Cardiac muscle cell (in vitro differentiated cells and primary cell): ENCODE results near the gene MT1H. TPM values are rescaled to one million over a fixed set of nuclear protein-coding genes. Genes with fewer than 3 reads are reported as not detected.
"Not testable (repeated sequence)": the region's sequence is repeated elsewhere in the genome, so short reads cannot be mapped to it uniquely, and the experiment has no call there.

Source experiments
- DNase-seq, 2 donors: peaks; one replicate each; pipeline versions ENCODE4 v3.0.0 to v3.0.0-alpha.2; 2010 to 2017; ENCODE audit warnings: low read depth in 1 of 2, low spot score in 1 of 2
- H3K27ac ChIP-seq: fragments of 200-600 bp; sonication (generic); 2 replicates; pipeline ENCODE4 v1.5.1; 2016
- H3K27me3 ChIP-seq: fragments of 200-600 bp; sonication (generic); 2 replicates; pipeline ENCODE4 v1.6.0; 2016; ENCODE audit warnings: control low read depth
- H3K36me3 ChIP-seq: fragments of 200-600 bp; sonication (generic); 2 replicates; pipeline ENCODE4 v1.5.1; 2016; ENCODE audit warnings: control low read depth
- H3K4me1 ChIP-seq: fragments of 200-600 bp; sonication (generic); 2 replicates; pipeline ENCODE4 v1.8.1; 2017; ENCODE audit warnings: low read depth, mild to moderate bottlenecking, mixed run types
- H3K4me3 ChIP-seq: fragments of 200-600 bp; sonication (generic); 2 replicates; pipeline ENCODE4 v1.5.1; 2016; ENCODE audit warnings: mild to moderate bottlenecking
- H3K9me3 ChIP-seq: fragments of 200-600 bp; sonication (generic); 2 replicates; pipeline ENCODE4 v1.5.1; 2017; ENCODE audit warnings: low read depth, mild to moderate bottlenecking, control low read depth
- polyA plus RNA-seq: library from polyadenylated mRNA; unstranded; fragments of >200 nt; fragmentation: Nextera tagmentation; extraction: Ambion mirVana; gene quantifications from 2 replicates; pipeline ENCODE4 v1.2.1, GENCODE V29; 2016
- total RNA-seq: library from RNA; depleted of rRNA; stranded (reverse); fragments of >200 nt; gene quantifications from 2 replicates; pipeline ENCODE4 v1.2.3, GENCODE V29; 2016
- TF ChIP-seq, protein P1 (sequence below): IDR thresholded peaks from 2 replicates; pipeline ENCODE4 v1.5.1; 2012; ENCODE audit warnings: low read depth, mild to moderate bottlenecking, low read length

Gene MT1H
- total and polyA plus RNA-seq, 2 experiments from 2014 or later = not detected

DNA sequence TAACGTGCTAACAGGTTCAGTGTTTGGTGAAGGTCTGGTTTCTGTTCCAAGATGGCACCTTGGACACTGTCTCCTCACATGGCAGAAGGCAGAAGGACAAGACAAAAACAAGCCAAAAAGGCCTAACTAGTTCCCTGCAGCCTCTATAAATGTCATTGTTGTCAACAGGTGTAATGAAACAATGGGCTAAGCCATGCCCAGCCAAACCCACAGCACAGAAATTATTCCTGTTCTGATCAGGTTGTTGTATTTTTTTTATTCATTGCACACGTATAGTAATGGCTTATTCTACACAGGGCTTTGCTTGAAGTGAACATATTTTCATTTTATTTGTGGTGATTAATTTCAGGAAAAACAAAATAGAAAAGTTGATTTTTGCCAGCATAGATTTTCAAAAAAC lies 44.2 kb downstream of the MT1H start:
- no peak overlapping the region for H3K4me3 ChIP-seq
- H3K27me3 ChIP-seq = no peaks in the 10 kb centered on the region
- no peaks in the 10 kb centered on the region for H3K9me3 ChIP-seq
- no peaks in the 10 kb centered on the region for H3K4me1 ChIP-seq
- DNase-seq = no peak
- H3K36me3 ChIP-seq = no peaks in the 10 kb centered on the region
- no peak overlapping the region for H3K27ac ChIP-seq
- TF ChIP-seq, protein P1, sequence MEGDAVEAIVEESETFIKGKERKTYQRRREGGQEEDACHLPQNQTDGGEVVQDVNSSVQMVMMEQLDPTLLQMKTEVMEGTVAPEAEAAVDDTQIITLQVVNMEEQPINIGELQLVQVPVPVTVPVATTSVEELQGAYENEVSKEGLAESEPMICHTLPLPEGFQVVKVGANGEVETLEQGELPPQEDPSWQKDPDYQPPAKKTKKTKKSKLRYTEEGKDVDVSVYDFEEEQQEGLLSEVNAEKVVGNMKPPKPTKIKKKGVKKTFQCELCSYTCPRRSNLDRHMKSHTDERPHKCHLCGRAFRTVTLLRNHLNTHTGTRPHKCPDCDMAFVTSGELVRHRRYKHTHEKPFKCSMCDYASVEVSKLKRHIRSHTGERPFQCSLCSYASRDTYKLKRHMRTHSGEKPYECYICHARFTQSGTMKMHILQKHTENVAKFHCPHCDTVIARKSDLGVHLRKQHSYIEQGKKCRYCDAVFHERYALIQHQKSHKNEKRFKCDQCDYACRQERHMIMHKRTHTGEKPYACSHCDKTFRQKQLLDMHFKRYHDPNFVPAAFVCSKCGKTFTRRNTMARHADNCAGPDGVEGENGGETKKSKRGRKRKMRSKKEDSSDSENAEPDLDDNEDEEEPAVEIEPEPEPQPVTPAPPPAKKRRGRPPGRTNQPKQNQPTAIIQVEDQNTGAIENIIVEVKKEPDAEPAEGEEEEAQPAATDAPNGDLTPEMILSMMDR = no peak

DNA sequence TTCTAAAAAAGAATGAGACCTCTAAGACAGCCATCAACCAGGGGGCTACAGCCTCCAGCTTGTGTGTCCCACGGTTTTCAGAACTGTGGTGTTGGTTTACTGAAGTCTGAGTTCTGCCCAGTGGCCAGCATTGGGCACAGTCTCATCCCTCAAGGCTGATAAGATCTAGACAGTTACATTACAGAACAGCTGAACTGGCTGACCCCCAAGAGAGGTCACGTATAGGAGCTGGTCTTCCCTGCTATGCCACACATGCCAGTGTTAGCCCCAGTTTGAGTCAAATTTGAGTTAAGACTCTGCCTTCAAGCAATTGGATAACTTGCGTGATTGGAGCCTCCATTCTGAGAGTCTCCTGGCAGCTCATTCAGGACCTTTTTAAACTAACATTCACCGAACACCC lies 45.5 kb downstream of the MT1H start:
- no peak for DNase-seq

DNA sequence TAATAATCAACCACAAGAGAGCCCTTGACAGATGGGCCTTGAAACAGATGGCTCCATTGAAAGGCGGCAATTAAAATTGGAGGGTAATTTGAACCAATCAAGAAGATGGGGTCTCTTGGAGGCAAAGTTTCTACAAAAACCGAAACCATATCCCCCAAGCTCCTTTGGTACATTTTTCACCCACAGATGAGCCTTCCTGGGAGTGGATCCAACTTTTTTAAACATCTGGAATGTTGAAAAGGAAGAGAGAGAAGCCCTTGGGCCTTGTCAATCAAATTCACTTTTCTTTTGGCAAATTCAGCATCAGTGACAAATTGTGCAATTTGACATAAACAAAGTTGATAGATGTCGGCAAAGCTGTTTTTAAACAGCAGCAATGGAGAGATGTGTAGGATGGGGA lies 47.1 kb downstream of the MT1H start:
- H3K4me1 ChIP-seq = no peaks in the 10 kb centered on the region
- H3K27ac ChIP-seq = no peak overlapping the region
- TF ChIP-seq, protein P1 = no peak
- no peaks in the 10 kb centered on the region for H3K36me3 ChIP-seq
- H3K9me3 ChIP-seq = no peaks in the 10 kb centered on the region
- H3K4me3 ChIP-seq = no peak overlapping the region
- DNase-seq = no peak
- H3K27me3 ChIP-seq = no peaks in the 10 kb centered on the region

More for the DNA sequence above, 45.5 kb downstream of the MT1H start:
- Histone ChIP-seq H3K27me3 (no peaks in the 10 kb centered on the region), H3K4me1 (no peaks in the 10 kb centered on the region), H3K36me3 (no peaks in the 10 kb centered on the region), H3K27ac (no peak overlapping the region), H3K9me3 (no peaks in the 10 kb centered on the region), H3K4me3 (no peak overlapping the region)
- TF ChIP-seq, protein P1 = no peak

DNA sequence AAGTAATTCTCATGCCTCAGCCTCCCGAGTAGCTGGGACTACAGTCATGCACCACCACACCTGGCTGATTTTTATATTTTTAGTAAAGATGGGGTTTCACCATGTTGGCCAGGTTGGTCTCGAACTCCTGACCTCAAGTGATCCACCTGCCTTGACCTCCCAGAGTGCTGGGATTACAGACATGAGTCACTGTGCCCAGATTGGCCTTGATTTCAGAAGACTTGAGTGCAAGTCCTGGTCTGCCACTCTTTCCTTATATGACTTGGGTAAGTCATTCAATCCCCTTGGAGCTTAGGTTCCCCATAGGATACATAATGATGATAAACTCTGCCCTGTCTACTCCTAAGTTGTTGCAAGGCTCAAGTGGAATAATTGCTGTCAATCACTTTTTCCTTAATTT lies 47.9 kb downstream of the MT1H start:
- not testable (repeated sequence) for H3K4me1 ChIP-seq, H3K4me3 ChIP-seq, H3K9me3 ChIP-seq, H3K36me3 ChIP-seq, H3K27me3 ChIP-seq, DNase-seq, H3K27ac ChIP-seq

Other genes starting within 250 kb of the MT1H start
- gene AMFR, start 244.3 kb upstream of the MT1H start, total RNA-seq = 152 and 157 TPM in 2 replicates
- gene AMFR, start 244.3 kb upstream of the MT1H start, polyA plus RNA-seq = 52.7 and 65.3 TPM in 2 replicates
- gene NUDT21, start 218.5 kb upstream of the MT1H start, total RNA-seq = 59.3 and 79.9 TPM in 2 replicates
- 47.4 and 68.7 TPM in 2 replicates for gene NUDT21, start 218.5 kb upstream of the MT1H start, polyA plus RNA-seq
- gene OGFOD1, start 218.3 kb upstream of the MT1H start, total RNA-seq = 32.0 and 65.5 TPM in 2 replicates
- gene OGFOD1, start 218.3 kb upstream of the MT1H start, polyA plus RNA-seq = 49.4 and 54.9 TPM in 2 replicates
- gene BBS2, start 149.8 kb upstream of the MT1H start, total RNA-seq = 31.9 and 32.8 TPM in 2 replicates
- 50.4 and 64.7 TPM in 2 replicates for gene BBS2, start 149.8 kb upstream of the MT1H start, polyA plus RNA-seq
- not detected in 2 replicates for gene MT4, start 104.7 kb upstream of the MT1H start, total RNA-seq
- not detected in 2 replicates for gene MT4, start 104.7 kb upstream of the MT1H start, polyA plus RNA-seq
- not detected in 2 replicates for gene MT3, start 80.3 kb upstream of the MT1H start, total RNA-seq
- gene MT3, start 80.3 kb upstream of the MT1H start, polyA plus RNA-seq = 1.0 TPM in 1 of 2 replicates, not detected in the other
- gene MT2A, start 61.2 kb upstream of the MT1H start, total RNA-seq = 0.28 TPM in 1 of 2 replicates, not detected in the other
- gene MT2A, start 61.2 kb upstream of the MT1H start, polyA plus RNA-seq = 1.6 and 2.1 TPM in 2 replicates
- gene MT1E, start 44.0 kb upstream of the MT1H start, total RNA-seq = 3.6 and 9.1 TPM in 2 replicates
- 4.5 and 4.7 TPM in 2 replicates for gene MT1E, start 44.0 kb upstream of the MT1H start, polyA plus RNA-seq
- not detected in 2 replicates for gene MT1M, start 37.2 kb upstream of the MT1H start, total RNA-seq
- not detected in 2 replicates for gene MT1M, start 37.2 kb upstream of the MT1H start, polyA plus RNA-seq
- not detected in 2 replicates for gene MT1A, start 31.1 kb upstream of the MT1H start, total RNA-seq
- not detected in 2 replicates for gene MT1A, start 31.1 kb upstream of the MT1H start, polyA plus RNA-seq
- gene MT1B, start 17.9 kb upstream of the MT1H start, total RNA-seq = not detected in 2 replicates
- not detected in 2 replicates for gene MT1B, start 17.9 kb upstream of the MT1H start, polyA plus RNA-seq
- gene MT1F, start 11.9 kb upstream of the MT1H start, total RNA-seq = not detected in 2 replicates
- not detected in 2 replicates for gene MT1F, start 11.9 kb upstream of the MT1H start, polyA plus RNA-seq
- gene MT1G, start 1.7 kb upstream of the MT1H start, total RNA-seq = 3.7 TPM in 1 of 2 replicates, not detected in the other
- not detected in 2 replicates for gene MT1G, start 1.7 kb upstream of the MT1H start, polyA plus RNA-seq
- gene MT1X, start 12.7 kb downstream of the MT1H start, total RNA-seq = 5.7 and 13.3 TPM in 2 replicates
- gene MT1X, start 12.7 kb downstream of the MT1H start, polyA plus RNA-seq = 9.3 and 11.1 TPM in 2 replicates
- gene NUP93, start 60.3 kb downstream of the MT1H start, total RNA-seq = 110 and 115 TPM in 2 replicates
- 127 and 157 TPM in 2 replicates for gene NUP93, start 60.3 kb downstream of the MT1H start, polyA plus RNA-seq
- not detected in 2 replicates for gene SLC12A3, start 195.4 kb downstream of the MT1H start, total RNA-seq
- gene SLC12A3, start 195.4 kb downstream of the MT1H start, polyA plus RNA-seq = not detected in 2 replicates